Gastrocnemius medialis (tissue), 4 donors: ENCODE measurements around the gene ABCA13. TPM values are rescaled to one million over a fixed set of nuclear protein-coding genes. Genes with fewer than 3 reads are reported as not detected.

Source experiments
- ATAC-seq, 2 donors: fragments of 150-250 bp; one replicate each; pipeline ENCODE4 v1.9.1; 2016
- DNase-seq, 2 donors: peaks; one replicate each; pipeline ENCODE4 v3.0.0-alpha.2; 2019
- H3K27ac ChIP-seq, 4 donors: fragments of 200-600 bp; sonication (generic); 1 replicate in 1 of 4; 2 replicates in 3 of 4; pipeline ENCODE4 v1.5.1; 2016 to 2018; ENCODE audit warnings: mild to moderate bottlenecking in 2 of 4, moderate library complexity in 1 of 4
- H3K27me3 ChIP-seq, 3 donors: fragments of 200-600 bp; sonication (generic) in 2 of 3; 1 replicate in 1 of 3; 2 replicates in 2 of 3; pipeline versions ENCODE4 v1.5.1 to v1.6.0; 2016 to 2019; ENCODE audit warnings: mild to moderate bottlenecking in 1 of 3, moderate library complexity in 1 of 3
- H3K36me3 ChIP-seq, 2 donors: fragments of 200-600 bp; sonication (generic) in 1 of 2; one replicate each; pipeline ENCODE4 v1.5.1; 2017 to 2018
- H3K4me1 ChIP-seq, 2 donors: fragments of 200-600 bp; sonication (generic) in 1 of 2; one replicate each; pipeline ENCODE4 v1.5.1; 2016 to 2017; ENCODE audit warnings: mild to moderate bottlenecking in 2 of 2
- H3K4me3 ChIP-seq, 4 donors: fragments of 200-600 bp; sonication (generic) in 3 of 4; 1 replicate in 1 of 4; 2 replicates in 3 of 4; pipeline ENCODE4 v1.5.1; 2016 to 2019; ENCODE audit warnings: mild to moderate bottlenecking in 2 of 4
- H3K9me3 ChIP-seq, 3 donors: fragments of 200-600 bp; sonication (generic) in 2 of 3; 1 replicate in 1 of 3; 2 replicates in 2 of 3; pipeline ENCODE4 v1.5.1; 2016 to 2019
- CTCF ChIP-seq, 5 experiments: fragments of 450-650 bp in 3 of 5; fragments of 200-600 bp in 2 of 5; sonication (generic) in 2 of 5; IDR thresholded peaks in 4 of 5; conservative IDR thresholded peaks in 1 of 5; 1 replicate in 4 of 5; 2 replicates in 1 of 5; pipeline ENCODE4 v1.5.1; 2016 to 2019; ENCODE audit warnings: antibody characterized with exemption in 5 of 5, mild to moderate bottlenecking in 3 of 5, moderate library complexity in 3 of 5
- POLR2A ChIP-seq, 2 donors: fragments of 450-650 bp; IDR thresholded peaks; one replicate each; pipeline ENCODE4 v1.6.1; 2017; ENCODE audit warnings: antibody characterized with exemption in 2 of 2, mild to moderate bottlenecking in 2 of 2, moderate library complexity in 2 of 2
- in situ Hi-C, 4 donors: fragments of 200-750 bp; cut with MboI; loops; one replicate each; pipeline versions ENCODE4 v1.15.0 to v1.8.0; 2017; ENCODE audit warnings: low sequenced_read_pairs in 4 of 4
- intact Hi-C: fragments of 100-400 bp; cut with DNase I; formaldehyde crosslinking; loops from one replicate; pipeline ENCODE4 v1.15.1; 2023; ENCODE audit warnings: low total_unique reads
- total RNA-seq, 4 donors: library from RNA; depleted of rRNA; stranded (reverse); fragments of >200 nt; gene quantifications; one replicate each; pipeline versions ENCODE4 v1.1.0 to v1.2.3, GENCODE V29; 2016

Gene ABCA13
- total RNA-seq, 4 donors from 2014 or later: 0.03 to 0.10 TPM; not detected in 2

DNA sequence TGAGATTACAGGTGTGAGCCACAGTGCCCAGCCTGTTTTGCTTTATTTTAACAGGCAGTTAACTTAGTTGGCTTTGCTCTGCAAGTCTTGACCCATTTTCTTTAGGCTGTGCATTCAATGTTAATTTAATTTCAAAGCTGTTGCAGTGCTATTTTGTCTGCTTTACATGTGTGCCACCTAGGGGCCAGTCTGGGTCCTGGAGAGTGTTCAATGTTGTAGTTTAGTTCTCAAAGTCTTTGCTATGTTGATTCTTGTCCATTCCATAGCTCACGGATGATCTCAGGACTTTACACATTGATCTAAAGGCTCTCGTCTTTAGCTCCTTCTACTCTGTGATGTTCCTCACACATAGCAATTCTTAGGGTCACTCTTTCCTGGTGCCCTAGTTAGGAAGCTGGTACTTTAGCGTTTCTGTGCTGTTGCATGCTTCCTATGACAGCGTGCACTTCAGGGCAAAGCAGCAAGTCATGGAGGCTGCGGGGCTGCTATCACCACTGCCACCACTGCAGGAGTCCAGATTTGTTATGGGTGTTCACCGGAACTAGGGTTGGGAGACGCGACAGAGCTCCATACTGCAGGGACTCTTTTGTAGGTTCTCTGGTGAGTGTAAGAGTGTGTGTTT, 16.4 kb upstream of the ABCA13 start:
- no peak overlapping the region for H3K27ac ChIP-seq
- no peaks in the 10 kb centered on the region for H3K36me3 ChIP-seq
- intact Hi-C loops: no loop called here
- no peaks in the 10 kb centered on the region for H3K9me3 ChIP-seq
- ATAC-seq (no peak), DNase-seq (no peak)
- H3K27me3 ChIP-seq: no peaks in the 10 kb centered on the region
- no peaks in the 10 kb centered on the region for H3K4me1 ChIP-seq
- TF ChIP-seq CTCF (IDR thresholded peaks at IDR 0.05 in 4 of 5, conservative IDR thresholded peaks at IDR 0.05 in 1 of 5): no peak
- no peak for TF ChIP-seq POLR2A (IDR thresholded peaks at IDR 0.05)
- in situ Hi-C loops: no loop called here
- no peak overlapping the region for H3K4me3 ChIP-seq

GRCh38 chr7:48158404-48158803, 12.9 kb upstream of the ABCA13 start:
- Histone ChIP-seq H3K36me3 (no peaks in the 10 kb centered on the region), H3K4me1 (no peaks in the 10 kb centered on the region), H3K27ac (no peak overlapping the region), H3K4me3 (no peak overlapping the region), H3K9me3 (no peaks in the 10 kb centered on the region), H3K27me3 (no peaks in the 10 kb centered on the region)
- in situ Hi-C loops (no loop called here), intact Hi-C loops (no loop called here)
- ATAC-seq (no peak), DNase-seq (no peak)
- TF ChIP-seq POLR2A (IDR thresholded peaks at IDR 0.05): no peak
- no peak for TF ChIP-seq CTCF (IDR thresholded peaks at IDR 0.05 in 4 of 5, conservative IDR thresholded peaks at IDR 0.05 in 1 of 5)

DNA sequence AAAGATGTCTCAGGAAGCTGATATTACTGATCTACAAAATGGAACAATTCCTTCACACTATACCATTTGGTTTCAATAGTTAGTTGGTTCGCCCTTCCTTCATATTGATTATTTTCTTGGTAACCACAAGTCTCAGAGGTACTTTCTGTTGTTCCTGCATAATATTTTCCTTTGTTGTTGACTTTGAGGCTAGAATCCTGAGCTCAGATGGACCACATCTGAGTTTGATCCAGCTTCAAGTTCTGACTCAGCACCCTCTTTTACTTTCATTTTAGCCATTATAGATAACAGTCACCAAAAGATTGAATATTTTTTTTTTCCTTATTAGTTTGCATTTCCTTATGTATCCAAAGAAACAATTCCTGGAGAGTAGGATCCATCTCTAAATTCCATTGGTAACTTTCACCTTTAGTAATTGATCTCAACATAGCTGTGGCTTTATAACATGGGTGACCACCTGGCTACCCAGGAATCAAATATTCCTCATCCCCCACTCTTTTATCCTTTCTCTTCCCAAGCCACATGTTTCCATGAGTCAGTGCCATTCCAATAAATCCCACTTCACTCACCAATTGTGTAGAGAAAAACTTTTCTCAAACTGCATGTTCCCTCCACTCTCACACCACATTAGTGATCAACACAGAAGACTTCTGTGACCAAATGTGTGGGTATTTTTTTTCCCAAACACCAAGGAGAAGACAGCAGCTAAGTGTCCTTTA, 9.7 kb upstream of the ABCA13 start:
- H3K4me1 ChIP-seq: no peaks in the 10 kb centered on the region
- DNase-seq (no peak), ATAC-seq (no peak)
- no peak overlapping the region for H3K4me3 ChIP-seq
- no peak overlapping the region for H3K27ac ChIP-seq
- intact Hi-C loops: no loop called here
- no peaks in the 10 kb centered on the region for H3K27me3 ChIP-seq
- no peaks in the 10 kb centered on the region for H3K9me3 ChIP-seq
- in situ Hi-C loops: no loop called here
- TF ChIP-seq CTCF (IDR thresholded peaks at IDR 0.05 in 4 of 5, conservative IDR thresholded peaks at IDR 0.05 in 1 of 5): no peak
- TF ChIP-seq POLR2A (IDR thresholded peaks at IDR 0.05): no peak
- no peaks in the 10 kb centered on the region for H3K36me3 ChIP-seq

DNA sequence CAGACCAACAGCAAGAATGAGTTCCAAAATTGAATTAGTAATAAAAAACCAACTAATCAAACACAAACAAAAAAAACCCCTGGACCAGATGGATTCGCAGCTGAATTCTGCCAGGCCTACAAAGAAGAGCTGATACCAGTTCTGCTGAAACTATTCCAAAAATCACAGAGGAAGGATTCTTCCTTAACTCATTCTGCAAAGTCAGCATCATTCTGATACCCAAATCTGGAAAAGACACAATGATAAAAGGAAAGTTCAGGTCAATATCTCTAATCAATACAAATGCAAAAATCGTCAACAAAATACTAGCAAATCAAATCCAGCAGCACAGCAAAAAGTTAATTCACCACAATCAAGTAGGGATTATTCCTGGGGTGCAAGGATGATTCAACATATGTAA, 6.1 kb upstream of the ABCA13 start:
- no peaks in the 10 kb centered on the region for H3K36me3 ChIP-seq
- in situ Hi-C loops: no loop called here
- no peak for ATAC-seq

More for the DNA sequence above, 6.1 kb upstream of the ABCA13 start:
- H3K27ac ChIP-seq: no peak overlapping the region
- H3K4me3 ChIP-seq: no peak overlapping the region
- no peaks in the 10 kb centered on the region for H3K9me3 ChIP-seq
- DNase-seq: no peak
- intact Hi-C loops: no loop called here
- H3K4me1 ChIP-seq: no peaks in the 10 kb centered on the region
- TF ChIP-seq POLR2A (IDR thresholded peaks at IDR 0.05) (no peak), CTCF (IDR thresholded peaks at IDR 0.05 in 4 of 5, conservative IDR thresholded peaks at IDR 0.05 in 1 of 5) (no peak)
- H3K27me3 ChIP-seq: no peaks in the 10 kb centered on the region
